GM12878 (cell line): ENCODE data around the gene TTC23. TPM values are rescaled to one million over a fixed set of nuclear protein-coding genes. Genes with fewer than 3 reads are reported as not detected.

Experiments used
- ATAC-seq: fragments of 200-7000 bp; cut with Tn5 transposase; 3 replicates; pipeline ENCODE4 v1.9.1; 2020; ENCODE audit warnings: mild to moderate bottlenecking, moderate library complexity
- BruUV-seq: library from RNA; stranded (reverse); fragments of 400-500 nt; replicated peaks from 2 replicates; lab custom pipeline; 2021; lab: Mats Ljungman, UMichigan
- CTCF ChIA-PET: fragments of 300-600 bp; sonication (Branson Sonifier 250); formaldehyde crosslinking; extraction: SDS; loops from one replicate; lab custom pipeline; 2021; ENCODE audit warnings: inconsistent platforms; lab: Yijun Ruan, JAX
- POLR2A ChIA-PET: fragments of 350-600 bp; formaldehyde crosslinking; extraction: SDS; loops from one replicate; lab custom pipeline; 2021; ENCODE audit warnings: inconsistent platforms; lab: Charles Lee
- RAD21 ChIA-PET: fragments of 300-600 bp; sonication (Branson Sonifier 250); formaldehyde crosslinking; loops from one replicate; lab custom pipeline; 2023; ENCODE audit warnings: antibody characterized with exemption; ENCODE audit not compliant: unreplicated experiment; lab: Charles Lee
- SMC1A ChIA-PET: fragments of 300-600 bp; sonication (Branson Sonifier 250); formaldehyde crosslinking; loops from one replicate; lab custom pipeline; 2023; ENCODE audit not compliant: unreplicated experiment, uncharacterized antibody; lab: Charles Lee
- DNase-seq: peaks from one replicate; pipeline ENCODE4 v3.0.0-alpha.2; 2011; ENCODE audit warnings: low read depth, low spot score
- FAIRE-seq: peaks from 3 replicates; lab custom pipeline; 2011; peaks lifted over from hg19 to GRCh38; lab: Jason Lieb, UNC
- H2AFZ ChIP-seq: 2 replicates; pipeline ENCODE4 v1.6.0; 2011; ENCODE audit warnings: low read depth, low read length, control low read depth; ENCODE audit not compliant: control insufficient read depth
- H3K27ac ChIP-seq: 2 replicates; pipeline ENCODE4 v1.5.1; 2011; ENCODE audit warnings: control low read depth; ENCODE audit not compliant: control insufficient read depth, insufficient read depth
- H3K27me3 ChIP-seq, 2 experiments: replicated peaks in 1 of 2; 2 replicates each; pipeline versions ENCODE4 v1.6.0 to v1.6.1; 2011; ENCODE audit warnings: low read length in 1 of 2; ENCODE audit not compliant: control insufficient read depth in 2 of 2, insufficient read depth in 2 of 2
- H3K36me3 ChIP-seq, 2 experiments: 2 replicates each; pipeline ENCODE4 v1.5.1; 2011; ENCODE audit warnings: low read length in 1 of 2; ENCODE audit not compliant: control insufficient read depth in 2 of 2, insufficient read depth in 2 of 2
- H3K4me1 ChIP-seq: 2 replicates; pipeline ENCODE4 v1.6.1; 2011; ENCODE audit warnings: mild to moderate bottlenecking, low read length, moderate library complexity, mixed read lengths; ENCODE audit not compliant: control insufficient read depth, insufficient read depth
- H3K4me2 ChIP-seq: 2 replicates; pipeline ENCODE4 v1.6.0; 2011; ENCODE audit warnings: control low read depth; ENCODE audit not compliant: control insufficient read depth, insufficient read depth
- H3K4me3 ChIP-seq: fragments of 200-600 bp; sonication (generic); 2 replicates; pipeline ENCODE4 v1.5.1; 2016
- H3K79me2 ChIP-seq: 2 replicates; pipeline ENCODE4 v1.6.0; 2011; ENCODE audit warnings: low read length; ENCODE audit not compliant: control insufficient read depth, insufficient read depth
- H3K9ac ChIP-seq: 2 replicates; pipeline ENCODE4 v1.8.0; 2011; ENCODE audit warnings: low read length, control low read depth, mixed read lengths; ENCODE audit not compliant: control insufficient read depth, insufficient read depth
- H3K9me3 ChIP-seq: replicated peaks from 3 replicates; pipeline ENCODE4 v1.5.1; 2011; ENCODE audit warnings: mild to moderate bottlenecking, low read length; ENCODE audit not compliant: control insufficient read depth, insufficient read depth
- H4K20me1 ChIP-seq: 2 replicates; pipeline ENCODE4 v1.6.0; 2011; ENCODE audit not compliant: control insufficient read depth, insufficient read depth
- CEBPB ChIP-seq, 2 experiments: fragments of 150-350 bp in 1 of 2; IDR thresholded peaks; 2 replicates each; pipeline ENCODE4 v1.6.1; 2012 to 2014; ENCODE audit warnings: low read depth in 2 of 2, low read length in 2 of 2, borderline replicate concordance in 1 of 2, inconsistent platforms in 1 of 2
- CEBPZ ChIP-seq: fragments of 150-350 bp; IDR thresholded peaks from 2 replicates; pipeline ENCODE4 v1.6.1; 2016; ENCODE audit warnings: low read depth, low read length
- CHD1 ChIP-seq: IDR thresholded peaks from 2 replicates; pipeline ENCODE4 v1.6.1; 2012; ENCODE audit warnings: low read depth, low read length, improper control_type of control experiment
- CTCF ChIP-seq, 3 experiments: IDR thresholded peaks in 2 of 3; conservative IDR thresholded peaks in 1 of 3; 2 replicates each; pipeline ENCODE4 v1.5.1; 2011; ENCODE audit warnings: low read depth in 3 of 3, low read length in 3 of 3, mild to moderate bottlenecking in 3 of 3, control low read depth in 2 of 3, moderate library complexity in 2 of 3, inconsistent platforms in 1 of 3, mixed read lengths in 1 of 3; ENCODE audit not compliant: control insufficient read depth in 2 of 3, insufficient read depth in 1 of 3; ENCODE audit errors: extremely low read depth in 1 of 3
- FOS ChIP-seq: IDR thresholded peaks from 3 replicates; pipeline ENCODE4 v1.6.1; 2011; ENCODE audit warnings: borderline replicate concordance; ENCODE audit not compliant: insufficient read length; ENCODE audit errors: extremely low read depth
- HDAC2 ChIP-seq: fragments of 200-600 bp; sonication (generic); IDR thresholded peaks from 2 replicates; pipeline ENCODE4 v1.6.1; 2017
- IRF3 ChIP-seq: fragments of 450-650 bp; IDR thresholded peaks from 2 replicates; pipeline ENCODE4 v1.6.1; 2014; ENCODE audit warnings: mild to moderate bottlenecking
- MEF2B ChIP-seq: fragments of 450-650 bp; IDR thresholded peaks from 2 replicates; pipeline ENCODE4 v1.6.1; 2018; ENCODE audit warnings: mild to moderate bottlenecking, moderate library complexity; ENCODE audit not compliant: partially characterized antibody, poor library complexity, severe bottlenecking
- NFXL1 ChIP-seq: fragments of 450-650 bp; IDR thresholded peaks from 2 replicates; pipeline ENCODE4 v1.6.1; 2017; ENCODE audit warnings: antibody characterized with exemption, mild to moderate bottlenecking, borderline replicate concordance
- NKRF ChIP-seq: fragments of 450-650 bp; conservative IDR thresholded peaks from 2 replicates; pipeline ENCODE4 v1.6.1; 2017; ENCODE audit warnings: mild to moderate bottlenecking, moderate library complexity
- PAX5 ChIP-seq: IDR thresholded peaks from 2 replicates; pipeline ENCODE4 v1.6.1; 2011; ENCODE audit warnings: low read depth, low read length, borderline replicate concordance
- PKNOX1 ChIP-seq: fragments of 450-650 bp; IDR thresholded peaks from 2 replicates; pipeline ENCODE4 v1.6.1; 2016; ENCODE audit warnings: mild to moderate bottlenecking
- RAD51 ChIP-seq: fragments of 450-650 bp; IDR thresholded peaks from 2 replicates; pipeline ENCODE4 v1.6.1; 2016; ENCODE audit warnings: moderate library complexity, mild to moderate bottlenecking, inconsistent platforms
- ZBED1 ChIP-seq: IDR thresholded peaks from 2 replicates; pipeline ENCODE4 v1.6.1; 2016; ENCODE audit warnings: borderline replicate concordance
- WGBS: methylation state at CpG from one replicate; pipeline ENCODE4 v1.1.6; 2016; ENCODE audit warnings: low lambda C conversion rate; ENCODE audit not compliant: insufficient replicate concordance, insufficient coverage; ENCODE audit errors: missing lambda C conversion rate; 5-methylcytosine and 5-hydroxymethylcytosine counted together
- in situ Hi-C: fragments of 300-500 bp; cut with MboI; formaldehyde crosslinking; loops from 9 replicates; pipeline ENCODE4 v1.14.3; 2018; ENCODE audit warnings: mixed read lengths
- intact Hi-C: fragments of 100-400 bp; cut with micrococcal nuclease; formaldehyde crosslinking; loops from one replicate; pipeline ENCODE4 v1.14.2; 2022; ENCODE audit not compliant: unreplicated experiment
- polyA plus RNA-seq, 11 experiments: library from polyadenylated mRNA; depleted of rRNA in 4 of 11; unstranded in 6 of 11; stranded (reverse) in 5 of 11; fragments of >200 nt; fragmentation: Nextera tagmentation in 4 of 11; fragmentation: Illumina TruSeq in 1 of 11; extraction: Ambion mirVana in 4 of 11; extraction: Trizol in 1 of 11; gene quantifications; 1 replicate in 1 of 11; 2 replicates in 10 of 11; pipeline versions ENCODE4 v1.2.1 to v1.2.3, GENCODE V29; 2011 to 2016; ENCODE audit warnings: inconsistent platforms in 2 of 11, missing spikeins in 2 of 11, low read depth in 1 of 11
- total RNA-seq, 4 experiments: library from RNA; depleted of rRNA in 3 of 4; stranded (reverse); fragments of >200 nt in 3 of 4; fragmentation: Illumina TruSeq in 1 of 4; extraction: Trizol in 1 of 4; gene quantifications; 2 replicates each; pipeline versions ENCODE4 v1.2.1 to v1.2.3, GENCODE V29; 2013 to 2021

Gene TTC23
- total and polyA plus RNA-seq, 10 of the 15 experiments (the other 5 are each of a cell fraction or from before 2014, with no cell fraction given) = 1.2 to 9.0 (median 6.5) TPM

GRCh38 chr15:99264125-99264524, 14.7 kb upstream of the TTC23 start:
- Histone ChIP-seq H3K27ac (no peak overlapping the region), H3K4me1 (no peaks in the 10 kb centered on the region), H2AFZ (no peak overlapping the region), H3K4me2 (no peak overlapping the region), H3K27me3 (no peaks in the 10 kb centered on the region), H4K20me1 (no peaks in the 10 kb centered on the region), H3K36me3 (no peaks in the 10 kb centered on the region), H3K9ac (no peak overlapping the region), H3K9me3 (no peaks in the 10 kb centered on the region; the same call in 2 of the 3 replicates), H3K79me2 (no peaks in the 10 kb centered on the region), H3K4me3 (no peak overlapping the region)
- WGBS = 74% methylated on average over 5 of the region's 5 CpGs
- CTCF ChIA-PET = interaction anchor here (0.9 to 3.5 kb wide), 3 partner anchors 8 to 107 kb away, joined by 4 to 37 read pairs (median 5); no protein-coding TSS in a partner anchor
- in situ Hi-C loops (loop anchor here (10.0 to 25.0 kb wide), 2 partner anchors 651 to 1348 kb away; partner anchors contain the start of genes ASB7 and LINS1), intact Hi-C loops (no loop called here)
- no TSS peak for BruUV-seq
- no peak for ATAC-seq
- SMC1A ChIA-PET = interaction anchor here (0.5 to 5.1 kb wide), 4 partner anchors 10 to 477 kb away, joined by 4 to 30 read pairs (median 8); no protein-coding TSS in a partner anchor
- no peak for DNase-seq
- RAD21 ChIA-PET = interaction anchor here (1.0 to 2.2 kb wide), 4 partner anchors 9 to 469 kb away, joined by 3 to 9 read pairs (median 4); partner anchors contain the start of gene LYSMD4
- POLR2A ChIA-PET = interaction anchor here (1.5 to 1.7 kb wide), 2 partner anchors 9 to 13 kb away, joined by 3 to 6 read pairs; partner anchors contain the start of gene LRRC28
- FAIRE-seq = peak; percentile 54
- TF ChIP-seq CTCF (IDR thresholded peaks at IDR 0.05 in 2 of 3, conservative IDR thresholded peaks at IDR 0.05 in 1 of 3; ENCODE audit: control insufficient read depth in 2 of 3, extremely low read depth in 1 of 3, insufficient read depth in 1 of 3, low read depth in 3 of 3, low read length in 3 of 3) (no peak), CEBPZ (no peak), FOS (no peak), RAD51 (no peak), MEF2B (no peak), PAX5 (no peak), PKNOX1 (no peak), IRF3 (no peak), CHD1 (no peak), ZBED1 (no peak), HDAC2 (no peak), NFXL1 (no peak), CEBPB (IDR thresholded peaks at IDR 0.05; ENCODE audit: borderline replicate concordance in 1 of 2, low read depth in 2 of 2, low read length in 2 of 2) (no peak), NKRF (no peak)
